OCI-LY1 (cell line): ENCODE results near the gene NRCAM.

ENCODE experiments used
- H2AFZ ChIP-seq: fragments of 200-600 bp; sonication (generic), shearing (Covaris generic); 2 replicates; pipeline ENCODE4 v1.6.0; 2014; ENCODE audit warnings: antibody characterized with exemption, mild to moderate bottlenecking, low read length
- H3F3A ChIP-seq: fragments of 200-600 bp; sonication (generic), shearing (Covaris generic); 2 replicates; pipeline ENCODE4 v1.6.0; 2014; ENCODE audit warnings: mild to moderate bottlenecking, antibody characterized with exemption, low read length, moderate library complexity; ENCODE audit not compliant: insufficient read depth
- H3K27ac ChIP-seq: fragments of 200-600 bp; sonication (generic); 2 replicates; pipeline ENCODE4 v1.5.1; 2014; ENCODE audit warnings: low read length, mixed run types, mild to moderate bottlenecking, low read depth; ENCODE audit not compliant: poor library complexity, severe bottlenecking
- H3K27me3 ChIP-seq: fragments of 200-600 bp; sonication (generic); 2 replicates; pipeline ENCODE4 v1.6.0; 2014; ENCODE audit warnings: antibody characterized with exemption, mild to moderate bottlenecking, low read length, moderate library complexity; ENCODE audit not compliant: insufficient read depth
- H3K36me3 ChIP-seq: fragments of 200-600 bp; sonication (generic); 2 replicates; pipeline ENCODE4 v1.6.1; 2014; ENCODE audit warnings: mild to moderate bottlenecking, antibody characterized with exemption, low read length, moderate library complexity, mixed read lengths; ENCODE audit not compliant: insufficient read depth
- H3K4me1 ChIP-seq: fragments of 200-600 bp; sonication (generic); 2 replicates; pipeline ENCODE4 v1.5.1; 2014; ENCODE audit warnings: mild to moderate bottlenecking, low read length, moderate library complexity; ENCODE audit not compliant: insufficient read depth, severe bottlenecking
- H3K4me2 ChIP-seq: fragments of 200-600 bp; sonication (generic), shearing (Covaris generic); 2 replicates; pipeline ENCODE4 v1.6.1; 2014; ENCODE audit warnings: low read length
- H3K4me3 ChIP-seq: fragments of 200-600 bp; sonication (generic); 2 replicates; pipeline ENCODE4 v1.5.1; 2014; ENCODE audit warnings: low read length, low read depth, mild to moderate bottlenecking, mixed read lengths; ENCODE audit not compliant: poor library complexity, severe bottlenecking
- H3K79me2 ChIP-seq: fragments of 200-600 bp; shearing (Covaris generic); 2 replicates; pipeline ENCODE4 v1.6.1; 2016; ENCODE audit warnings: mixed run types, low read length, mixed read lengths; ENCODE audit not compliant: insufficient read depth
- H3K9ac ChIP-seq: fragments of 200-600 bp; sonication (generic), shearing (Covaris generic); 2 replicates; pipeline ENCODE4 v1.6.1; 2014; ENCODE audit warnings: mild to moderate bottlenecking, low read length, mixed read lengths
- H3K9me2 ChIP-seq: fragments of 200-600 bp; sonication (generic), shearing (Covaris generic); 2 replicates; pipeline ENCODE4 v1.6.1; 2014; ENCODE audit warnings: low read depth, mild to moderate bottlenecking, low read length, mixed read lengths
- H3K9me3 ChIP-seq: fragments of 200-600 bp; shearing (Covaris generic); 2 replicates; pipeline ENCODE4 v1.6.1; 2014; ENCODE audit warnings: low read length, mixed read lengths
- H4K20me1 ChIP-seq: fragments of 200-600 bp; sonication (generic), shearing (Covaris generic); 2 replicates; pipeline ENCODE4 v1.6.0; 2016; ENCODE audit warnings: mild to moderate bottlenecking, low read length; ENCODE audit not compliant: insufficient read depth
- CTCF ChIP-seq: fragments of 200-600 bp; sonication (generic), shearing (Covaris generic); IDR thresholded peaks from 2 replicates; pipeline ENCODE4 v1.5.1; 2017; ENCODE audit warnings: mild to moderate bottlenecking, antibody characterized with exemption, low read length, moderate library complexity, mixed read lengths
- EZH2 ChIP-seq: fragments of 200-600 bp; sonication (generic), shearing (Covaris generic); IDR thresholded peaks from 2 replicates; pipeline ENCODE4 v1.8.0; 2017; ENCODE audit warnings: borderline replicate concordance, mixed run types, mild to moderate bottlenecking, antibody characterized with exemption, low read length, moderate library complexity, mixed read lengths

NRCAM gene

GRCh38 chr7:108403597-108404217 is 52.5 kb downstream of the NRCAM start:
- no peaks in the 10 kb centered on the region for H3K9me3 ChIP-seq
- H3K27me3 ChIP-seq = no peaks in the 10 kb centered on the region
- H3K79me2 ChIP-seq = no peaks in the 10 kb centered on the region
- H3K27ac ChIP-seq = no peak overlapping the region
- no peak overlapping the region for H3K9ac ChIP-seq
- H3K4me2 ChIP-seq = no peak overlapping the region
- H4K20me1 ChIP-seq = no peaks in the 10 kb centered on the region
- TF ChIP-seq EZH2 (no peak), CTCF (no peak)
- H3K36me3 ChIP-seq = no peaks in the 10 kb centered on the region
- H3K9me2 ChIP-seq = no peaks in the 10 kb centered on the region
- H3F3A ChIP-seq = no peaks in the 10 kb centered on the region
- no peak overlapping the region for H2AFZ ChIP-seq
- H3K4me3 ChIP-seq = no peak overlapping the region
- no peaks in the 10 kb centered on the region for H3K4me1 ChIP-seq

GRCh38 chr7:108402865-108403264 is 53.4 kb downstream of the NRCAM start:
- Histone ChIP-seq H3K9ac (no peak overlapping the region), H3K79me2 (no peaks in the 10 kb centered on the region), H2AFZ (no peak overlapping the region)

GRCh38 chr7:108396080-108396479 is 60.2 kb downstream of the NRCAM start:
- Histone ChIP-seq H3K4me1 (no peaks in the 10 kb centered on the region), H3F3A (no peaks in the 10 kb centered on the region), H3K4me2 (no peak overlapping the region), H3K9me2 (no peaks in the 10 kb centered on the region), H3K4me3 (no peak overlapping the region), H3K79me2 (no peaks in the 10 kb centered on the region), H3K27ac (no peak overlapping the region), H3K36me3 (no peaks in the 10 kb centered on the region), H4K20me1 (no peaks in the 10 kb centered on the region), H2AFZ (no peak overlapping the region), H3K9me3 (no peaks in the 10 kb centered on the region), H3K9ac (no peak overlapping the region), H3K27me3 (no peaks in the 10 kb centered on the region)
- TF ChIP-seq EZH2 (no peak), CTCF (no peak)

More at GRCh38 chr7:108402865-108403264, 53.4 kb downstream of the NRCAM start:
- Histone ChIP-seq H4K20me1 (no peaks in the 10 kb centered on the region), H3K27me3 (no peaks in the 10 kb centered on the region), H3K4me3 (no peak overlapping the region), H3K9me3 (no peaks in the 10 kb centered on the region), H3F3A (no peaks in the 10 kb centered on the region), H3K4me1 (no peaks in the 10 kb centered on the region), H3K36me3 (no peaks in the 10 kb centered on the region), H3K4me2 (no peak overlapping the region), H3K27ac (no peak overlapping the region), H3K9me2 (no peaks in the 10 kb centered on the region)
- no peak for TF ChIP-seq CTCF
- TF ChIP-seq EZH2 = no peak
